ENCODE data around the gene BRD3OS.

The BRD3OS gene

DNA sequence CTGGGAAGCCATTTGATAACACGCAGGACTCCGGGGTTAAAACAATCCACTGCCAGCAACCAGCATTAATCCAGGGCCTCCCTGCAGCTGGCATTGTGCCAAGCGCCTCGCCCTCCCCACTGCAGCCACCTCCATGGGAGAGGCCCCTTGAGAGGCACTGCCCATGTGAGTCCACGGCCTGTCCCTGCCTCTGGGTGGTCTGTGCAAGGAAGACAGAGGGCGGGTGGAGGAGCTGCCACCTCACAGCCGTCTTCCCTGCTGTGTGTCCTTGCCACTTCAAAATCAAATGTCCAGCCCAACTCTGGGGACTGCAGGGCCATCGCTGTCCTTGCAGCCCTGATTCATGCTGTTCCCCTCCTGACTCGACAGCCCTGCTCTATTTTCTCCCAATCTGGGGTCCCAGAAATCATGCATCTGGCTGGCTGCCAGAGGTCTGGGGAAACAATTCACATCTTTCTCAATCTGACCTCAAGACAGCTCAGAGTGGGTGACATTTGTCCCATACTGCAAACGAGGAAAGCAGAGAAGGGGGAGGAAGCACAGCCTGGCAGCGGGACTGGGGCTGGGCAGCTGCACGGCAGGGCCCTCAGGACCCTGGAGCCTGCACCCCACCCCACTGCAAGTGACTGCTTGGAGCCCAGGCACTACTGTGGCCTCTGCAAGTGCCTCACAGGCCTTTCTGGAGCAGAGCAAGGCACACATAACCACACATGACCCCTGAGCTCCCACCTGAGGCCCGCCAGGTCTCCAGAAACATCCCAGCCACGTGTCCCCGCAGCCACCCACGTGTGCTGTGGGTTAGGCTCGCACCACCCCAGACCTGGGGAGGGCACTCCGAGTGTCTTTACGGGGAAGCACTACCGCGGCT is 15.7 kb downstream of the BRD3OS start:
- Histone ChIP-seq H3K4me1 (ENCODE audit: control insufficient read depth in 1 of 2, insufficient read depth in 1 of 2, low read depth in 1 of 2, low read length in 1 of 2) (no peaks in the 10 kb centered on the region), H3K27ac (no peak overlapping the region), H3K9me3 (no peaks in the 10 kb centered on the region), H3K4me3 (ENCODE audit: low read depth in 1 of 2, low read length in 1 of 2) (no peak overlapping the region), H3K27me3 (no peaks in the 10 kb centered on the region), H3K36me3 (peaks cover 81% of the 10 kb centered on the region)
- TF ChIP-seq, protein P1, sequence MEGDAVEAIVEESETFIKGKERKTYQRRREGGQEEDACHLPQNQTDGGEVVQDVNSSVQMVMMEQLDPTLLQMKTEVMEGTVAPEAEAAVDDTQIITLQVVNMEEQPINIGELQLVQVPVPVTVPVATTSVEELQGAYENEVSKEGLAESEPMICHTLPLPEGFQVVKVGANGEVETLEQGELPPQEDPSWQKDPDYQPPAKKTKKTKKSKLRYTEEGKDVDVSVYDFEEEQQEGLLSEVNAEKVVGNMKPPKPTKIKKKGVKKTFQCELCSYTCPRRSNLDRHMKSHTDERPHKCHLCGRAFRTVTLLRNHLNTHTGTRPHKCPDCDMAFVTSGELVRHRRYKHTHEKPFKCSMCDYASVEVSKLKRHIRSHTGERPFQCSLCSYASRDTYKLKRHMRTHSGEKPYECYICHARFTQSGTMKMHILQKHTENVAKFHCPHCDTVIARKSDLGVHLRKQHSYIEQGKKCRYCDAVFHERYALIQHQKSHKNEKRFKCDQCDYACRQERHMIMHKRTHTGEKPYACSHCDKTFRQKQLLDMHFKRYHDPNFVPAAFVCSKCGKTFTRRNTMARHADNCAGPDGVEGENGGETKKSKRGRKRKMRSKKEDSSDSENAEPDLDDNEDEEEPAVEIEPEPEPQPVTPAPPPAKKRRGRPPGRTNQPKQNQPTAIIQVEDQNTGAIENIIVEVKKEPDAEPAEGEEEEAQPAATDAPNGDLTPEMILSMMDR (IDR thresholded peaks at IDR 0.05): no peak

DNA sequence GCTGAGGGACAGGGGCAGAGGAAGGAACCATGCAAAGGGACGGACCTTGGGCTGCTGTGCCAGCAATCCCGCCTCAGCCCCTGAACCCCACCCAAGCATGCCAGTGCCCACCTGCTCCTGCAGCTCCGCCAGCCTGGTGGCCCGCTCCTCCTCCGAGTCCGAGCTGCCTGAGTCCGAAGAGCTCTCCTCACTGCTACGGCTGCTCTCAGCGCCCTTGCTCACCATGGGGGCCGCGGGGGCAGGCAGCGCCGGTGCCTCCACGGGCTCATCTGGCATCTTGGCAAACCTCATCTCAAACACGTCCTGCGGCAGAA is 16.3 kb downstream of the BRD3OS start:
- Histone ChIP-seq H3K27me3 (no peaks in the 10 kb centered on the region), H3K4me3 (ENCODE audit: low read depth in 1 of 2, low read length in 1 of 2) (no peak overlapping the region), H3K9me3 (no peaks in the 10 kb centered on the region), H3K36me3 (peaks cover 81% of the 10 kb centered on the region), H3K27ac (no peak overlapping the region), H3K4me1 (ENCODE audit: control insufficient read depth in 1 of 2, insufficient read depth in 1 of 2, low read depth in 1 of 2, low read length in 1 of 2) (no peaks in the 10 kb centered on the region)
- TF ChIP-seq, protein P1 (IDR thresholded peaks at IDR 0.05): no peak

DNA sequence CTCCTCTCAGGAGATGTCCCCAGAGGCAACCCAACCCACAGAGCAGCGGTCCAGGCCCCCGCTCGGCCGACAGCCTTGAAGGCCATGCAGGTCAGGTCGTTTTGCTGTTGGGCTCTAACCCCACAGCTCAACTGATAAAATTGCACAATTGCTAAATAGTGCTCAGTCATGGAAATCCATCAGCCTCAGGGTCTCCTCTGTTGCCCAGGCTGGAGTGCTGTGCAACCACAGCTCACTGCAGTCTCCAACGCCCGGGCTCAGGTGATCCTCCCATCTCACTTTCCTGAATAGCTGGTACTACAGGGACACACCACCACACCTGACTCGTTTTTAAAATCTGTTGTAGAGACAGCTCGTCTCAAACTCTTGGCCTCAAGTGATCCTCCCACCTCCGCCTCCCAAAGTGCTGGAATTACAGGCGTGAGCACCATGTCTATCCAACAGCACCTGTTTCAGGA is 18.3 kb downstream of the BRD3OS start:
- peaks cover 95% of the 10 kb centered on the region for H3K36me3 ChIP-seq
- no peak overlapping the region for H3K27ac ChIP-seq

DNA sequence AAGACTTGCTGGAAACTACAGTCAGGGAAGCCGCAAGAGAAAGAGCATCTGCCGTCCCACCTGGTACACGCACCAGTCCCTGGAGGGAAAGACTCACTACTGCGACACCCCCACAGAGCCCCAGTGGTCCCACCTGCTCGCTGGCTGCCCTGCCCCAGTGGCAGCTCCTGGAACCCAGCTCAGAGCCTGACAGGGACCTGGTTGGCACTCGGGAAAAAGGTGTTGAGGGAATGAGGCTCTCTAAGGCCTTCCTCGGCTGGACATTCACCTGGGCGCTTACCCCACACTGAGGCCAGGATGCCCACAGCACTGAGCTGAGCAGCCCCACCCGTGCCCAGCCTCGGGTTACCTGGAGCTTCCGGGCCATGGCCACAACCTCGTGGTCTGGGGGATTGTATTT is 19.7 kb downstream of the BRD3OS start:
- TF ChIP-seq, protein P1 (IDR thresholded peaks at IDR 0.05): no peak
- no peaks in the 10 kb centered on the region for H3K27me3 ChIP-seq
- H3K4me3 ChIP-seq (ENCODE audit: low read depth in 1 of 2, low read length in 1 of 2): no peak overlapping the region
- no peaks in the 10 kb centered on the region for H3K9me3 ChIP-seq
- H3K4me1 ChIP-seq (ENCODE audit: control insufficient read depth in 1 of 2, insufficient read depth in 1 of 2, low read depth in 1 of 2, low read length in 1 of 2): no peaks in the 10 kb centered on the region
- H3K36me3 ChIP-seq: peaks cover 95% of the 10 kb centered on the region
- no peak overlapping the region for H3K27ac ChIP-seq

More for the DNA sequence above, 18.3 kb downstream of the BRD3OS start:
- TF ChIP-seq, protein P1 (IDR thresholded peaks at IDR 0.05): no peak
- H3K27me3 ChIP-seq: no peaks in the 10 kb centered on the region
- H3K4me1 ChIP-seq (ENCODE audit: control insufficient read depth in 1 of 2, insufficient read depth in 1 of 2, low read depth in 1 of 2, low read length in 1 of 2): no peaks in the 10 kb centered on the region
- no peaks in the 10 kb centered on the region for H3K9me3 ChIP-seq
- no peak overlapping the region for H3K4me3 ChIP-seq (ENCODE audit: low read depth in 1 of 2, low read length in 1 of 2)

DNA sequence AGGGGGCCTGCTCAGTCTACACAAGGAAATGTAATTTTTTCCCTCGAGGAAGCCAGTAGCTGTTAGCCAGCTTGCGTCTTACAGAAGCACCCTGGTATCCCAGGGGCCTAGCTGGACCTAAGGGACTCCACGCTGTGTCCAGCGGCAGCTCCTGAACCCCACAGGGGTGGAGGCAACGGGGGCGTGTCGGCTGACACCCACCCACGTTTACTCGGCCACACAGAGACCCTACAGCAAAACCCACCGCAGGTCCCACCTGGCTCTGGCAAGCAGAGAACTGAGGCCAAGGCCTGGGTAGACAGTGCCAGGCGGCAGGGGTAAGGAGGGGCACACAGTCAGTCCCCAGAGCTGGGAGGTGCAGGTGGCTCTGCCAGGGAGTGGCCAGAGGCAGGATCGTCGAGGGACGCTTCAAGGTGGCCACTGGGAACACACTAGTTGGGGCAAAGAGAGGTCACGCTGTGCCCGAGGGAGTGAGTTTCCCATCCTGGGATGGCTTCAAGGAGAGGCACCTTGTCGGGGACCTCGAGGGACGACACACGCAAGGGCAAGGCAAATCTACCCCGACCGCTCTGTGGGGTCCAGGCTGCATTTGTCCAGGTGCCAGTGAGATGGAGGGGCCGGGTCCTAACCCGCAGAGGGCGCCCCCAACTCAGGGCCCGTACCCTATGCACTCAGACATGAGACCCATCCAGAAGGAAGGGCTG is 20.7 kb downstream of the BRD3OS start:
- Histone ChIP-seq H3K4me3 (ENCODE audit: low read depth in 1 of 2, low read length in 1 of 2) (no peak overlapping the region), H3K27me3 (no peaks in the 10 kb centered on the region), H3K9me3 (no peaks in the 10 kb centered on the region), H3K27ac (no peak overlapping the region), H3K4me1 (ENCODE audit: control insufficient read depth in 1 of 2, insufficient read depth in 1 of 2, low read depth in 1 of 2, low read length in 1 of 2) (no peaks in the 10 kb centered on the region), H3K36me3 (peaks cover 95% of the 10 kb centered on the region)
- TF ChIP-seq, protein P1 (IDR thresholded peaks at IDR 0.05): no peak
